HG02571 (cell line): Measurements from ENCODE around the gene KLHDC3.
"Not testable (repeated sequence)": the region's sequence is repeated elsewhere in the genome, so short reads cannot be mapped to it uniquely, and the experiment has no call there.

ENCODE experiments used
- ATAC-seq: cut with Tn5 transposase; IDR thresholded peaks from one replicate; pipeline ENCODE4 v1.9.1; 2021; ENCODE audit warnings: mild to moderate bottlenecking, moderate library complexity; ENCODE audit not compliant: unreplicated experiment

Gene KLHDC3

GRCh38 chr6:43021270-43022047 is 7.4 kb downstream of the KLHDC3 start, which contains the start of gene RRP36:
Gene RRP36 (plus strand): TSS chr6:43021623. CDS start chr6:43021655, 32 bp downstream.
- peak; percentile 67 for ATAC-seq

DNA sequence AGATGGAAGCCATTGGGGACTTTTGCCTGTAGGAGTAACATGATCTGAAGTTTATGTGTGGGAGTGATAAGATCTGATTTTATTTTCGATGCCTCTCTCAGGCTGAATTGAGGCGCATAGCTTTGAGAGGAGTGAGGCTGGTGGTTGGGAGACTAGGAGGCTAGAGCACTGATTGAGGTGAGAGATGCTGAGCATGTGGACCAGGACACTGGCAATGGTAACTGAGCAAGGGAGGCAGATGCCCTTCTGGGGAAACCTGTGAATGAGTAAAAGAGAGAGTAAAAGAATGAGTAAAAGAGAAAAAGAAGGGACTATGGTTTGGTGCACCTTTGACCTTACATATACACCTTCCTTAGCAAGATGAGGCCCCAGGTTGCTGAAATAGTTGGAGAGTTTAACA is 10.4 kb downstream of the KLHDC3 start:
- ATAC-seq, result no peak

DNA sequence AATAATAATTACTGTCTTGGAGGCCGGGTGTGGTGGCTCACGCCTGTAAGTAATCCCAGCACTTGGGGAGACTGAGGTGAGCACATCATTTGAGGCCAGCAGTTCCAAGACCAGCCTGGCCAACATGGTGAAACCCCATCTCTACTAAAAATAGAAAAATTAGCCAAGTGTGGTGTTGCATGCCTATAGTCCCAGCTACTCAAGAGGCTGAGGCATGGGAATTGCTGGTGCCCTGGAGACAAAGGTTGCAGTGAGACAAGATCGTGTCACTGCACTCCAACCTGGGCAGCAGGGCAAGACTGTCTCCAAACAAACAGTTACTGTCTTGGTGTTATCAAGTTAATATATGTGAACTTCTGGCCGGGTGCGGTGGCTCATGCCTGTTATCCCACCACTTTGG is 12.3 kb downstream of the KLHDC3 start:
- no peak for ATAC-seq

- no peak for ATAC-seq
These were observed 15.1 kb downstream of the KLHDC3 start for GRCh38 chr6:43029120-43029519.

DNA sequence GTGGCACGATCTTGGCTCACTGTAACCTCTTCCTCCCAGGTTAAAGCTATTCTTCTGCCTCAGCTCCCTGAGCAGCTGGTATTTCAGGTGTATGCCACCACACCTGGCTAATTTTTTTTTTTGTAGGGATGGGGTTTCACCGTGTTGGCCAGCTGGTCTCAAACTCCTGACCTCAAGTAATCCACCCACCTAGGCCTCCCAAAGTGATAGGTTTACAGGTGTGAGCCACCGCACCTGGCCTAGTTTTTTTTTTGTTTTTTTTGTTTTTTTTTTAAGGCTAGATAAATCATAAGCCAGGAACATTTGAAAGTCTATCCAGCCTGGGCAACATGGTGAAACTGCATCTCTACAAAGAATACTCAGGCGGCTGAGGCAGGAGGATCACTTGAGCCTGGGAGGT is 18.3 kb downstream of the KLHDC3 start:
- no peak for ATAC-seq

DNA sequence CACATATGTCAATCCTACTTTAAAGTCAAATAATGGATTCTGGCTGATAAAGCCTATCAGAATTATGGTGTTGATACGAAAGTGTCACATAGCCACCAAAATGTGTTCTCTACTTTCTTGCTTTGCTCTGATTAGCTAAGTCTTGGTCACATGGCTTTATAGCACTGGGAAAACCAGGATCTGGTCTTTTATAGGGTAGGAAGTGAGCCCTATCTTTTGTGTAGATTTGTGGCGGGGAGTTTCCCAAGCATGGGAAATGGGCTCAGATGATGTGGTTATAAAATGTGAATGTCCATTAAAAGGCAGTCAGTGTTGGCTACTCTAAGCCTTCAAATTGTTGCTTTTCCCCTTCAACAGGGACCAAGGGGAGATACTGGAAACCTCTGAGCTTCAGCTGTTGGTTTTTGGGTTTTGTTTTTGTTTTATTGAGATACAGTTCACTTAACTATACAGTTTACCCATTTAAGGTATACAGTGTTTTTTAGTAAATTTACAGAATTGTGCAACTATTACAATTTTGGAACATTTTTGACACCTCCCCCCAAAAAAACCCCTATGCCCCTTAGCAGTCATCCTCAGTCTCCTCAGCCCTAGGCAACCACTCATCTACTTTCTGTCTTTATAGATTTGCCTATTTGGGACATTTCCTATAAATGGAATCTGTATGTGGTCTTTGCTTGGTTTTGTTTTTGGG is 19.6 kb downstream of the KLHDC3 start:
- no peak for ATAC-seq

DNA sequence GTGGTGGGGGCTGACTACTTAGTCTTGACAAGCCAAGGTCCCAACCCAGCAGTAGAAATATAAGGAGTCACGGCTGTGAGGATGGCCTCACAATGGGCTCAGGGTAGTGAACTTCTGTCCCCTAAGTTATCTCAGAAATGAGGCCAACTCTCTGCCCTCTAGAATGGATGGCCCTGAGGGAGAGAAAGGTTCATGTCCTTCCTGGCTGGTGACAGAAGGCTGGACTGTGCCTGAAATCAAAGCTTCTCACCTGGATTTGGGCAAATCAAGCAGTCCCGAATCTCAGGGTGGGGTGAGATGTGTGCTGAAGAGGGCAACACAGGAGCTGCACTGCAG is 20.1 kb downstream of the KLHDC3 start:
- no peak for ATAC-seq

DNA sequence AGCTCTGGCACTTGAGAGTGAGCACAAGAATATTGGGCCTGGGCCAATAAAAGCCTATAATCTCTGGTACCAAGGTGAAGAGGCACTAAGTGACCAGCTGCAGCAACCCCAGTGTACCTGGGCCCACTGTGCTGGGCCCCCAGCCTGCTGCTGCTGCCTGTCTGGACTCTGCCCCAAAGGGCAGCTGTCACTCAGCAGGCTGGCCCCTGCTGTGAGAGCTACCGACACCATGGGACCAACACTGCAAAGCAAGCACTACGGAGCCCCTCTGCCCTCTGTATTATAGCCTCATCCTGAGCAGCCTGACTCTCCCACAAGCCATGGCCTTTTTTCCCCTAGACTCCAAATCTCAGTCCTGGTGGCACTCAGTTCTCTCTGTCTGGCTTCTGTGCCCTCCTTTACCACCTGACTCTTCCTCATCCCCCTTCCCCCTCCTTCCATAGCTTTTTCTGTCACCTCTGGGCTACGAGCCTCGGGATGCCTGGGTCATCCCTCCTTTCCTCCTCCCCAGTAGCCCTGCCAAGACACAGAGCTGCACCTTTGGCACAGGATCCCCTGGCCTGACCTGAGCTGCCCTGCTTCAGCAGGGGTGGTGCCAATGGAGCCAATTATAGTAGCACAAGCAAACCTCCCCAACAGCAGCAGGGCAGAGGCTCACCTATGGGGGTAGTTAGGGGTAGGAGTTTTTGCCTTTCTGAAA is 21.6 kb downstream of the KLHDC3 start:
- no peak for ATAC-seq

GRCh38 chr6:43036712-43037111 is 22.7 kb downstream of the KLHDC3 start:
- no peak for ATAC-seq

GRCh38 chr6:43037197-43037596 is 23.1 kb downstream of the KLHDC3 start:
- no peak for ATAC-seq

DNA sequence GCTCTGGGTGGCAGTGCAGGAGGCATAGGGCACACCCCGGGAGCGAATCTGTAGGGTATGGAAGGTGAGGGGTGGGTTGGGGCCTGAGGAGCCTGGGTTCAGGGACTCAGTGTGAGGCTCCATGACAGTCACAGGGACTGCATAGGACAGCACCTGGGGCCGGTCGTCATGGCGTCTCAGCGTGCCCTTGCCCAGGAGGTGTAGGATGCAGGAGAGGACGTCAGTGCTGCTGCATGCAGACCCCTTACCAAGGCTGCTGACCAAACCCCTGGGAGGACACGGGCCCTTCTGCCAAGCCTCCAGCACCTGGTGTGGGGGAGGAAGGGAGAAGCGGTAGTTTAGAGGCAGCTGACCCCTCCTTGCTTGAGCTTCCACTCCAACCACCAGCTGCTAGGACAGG is 23.7 kb downstream of the KLHDC3 start:
- no peak for ATAC-seq

- no peak for ATAC-seq
These were observed 24.7 kb downstream of the KLHDC3 start for GRCh38 chr6:43038727-43039126.

DNA sequence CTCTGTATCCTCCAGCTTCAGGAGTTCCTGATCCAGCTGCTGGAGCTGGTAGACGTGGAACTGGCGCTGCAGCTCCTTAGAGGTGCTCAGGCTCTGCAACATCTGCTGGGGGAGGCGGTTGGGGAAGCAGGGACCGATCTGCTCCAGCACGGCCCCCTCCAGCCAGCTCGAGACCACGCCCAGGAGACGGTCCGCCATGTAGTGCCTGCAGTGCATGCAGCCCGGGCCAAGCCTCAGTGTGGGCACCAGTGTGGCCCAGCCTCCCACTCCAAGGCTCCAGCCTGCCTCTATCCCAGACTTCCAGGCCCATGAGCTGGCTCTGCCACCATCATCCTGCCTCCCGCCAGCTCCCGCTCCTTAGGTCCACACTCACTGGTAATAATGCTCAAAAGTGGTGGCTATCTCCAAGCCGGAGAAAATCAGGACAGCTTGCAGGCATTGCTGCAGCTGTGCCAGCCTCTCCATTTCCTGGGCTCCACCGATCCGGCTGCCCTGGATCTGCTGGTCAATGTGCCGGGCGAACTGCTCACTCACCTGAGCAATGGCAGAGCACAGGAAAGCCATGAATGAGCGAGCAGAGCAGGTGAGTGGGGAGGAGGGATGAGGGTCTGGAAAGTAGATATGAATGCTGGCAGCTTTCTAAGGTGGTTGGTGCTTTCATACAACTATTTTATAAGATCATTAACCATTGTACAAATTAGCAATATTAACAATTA is 26.7 kb downstream of the KLHDC3 start:
- no peak for ATAC-seq

GRCh38 chr6:43041475-43041874 is 27.4 kb downstream of the KLHDC3 start:
- ATAC-seq, result not testable (repeated sequence)

GRCh38 chr6:43043310-43043709 is 29.3 kb downstream of the KLHDC3 start:
- no peak for ATAC-seq

GRCh38 chr6:43045371-43045930 is 31.4 kb downstream of the KLHDC3 start:
- no peak for ATAC-seq

GRCh38 chr6:43047998-43048397 is 33.9 kb downstream of the KLHDC3 start:
- ATAC-seq, result no peak

GRCh38 chr6:43050981-43051380 is 36.9 kb downstream of the KLHDC3 start:
- no peak for ATAC-seq

- no peak for ATAC-seq
These were observed 38.3 kb downstream of the KLHDC3 start for GRCh38 chr6:43052225-43052841.

- peak; percentile 13 for ATAC-seq
These were observed 38.9 kb downstream of the KLHDC3 start for GRCh38 chr6:43052842-43053544.
